ENCODE measurements around the gene JMJD6. TPM values are rescaled to one million over a fixed set of nuclear protein-coding genes. Genes with fewer than 3 reads are reported as not detected.
"Not testable (repeated sequence)": the region's sequence is repeated elsewhere in the genome, so short reads cannot be mapped to it uniquely, and the experiment has no call there.

The JMJD6 gene
- polyA plus RNA-seq, 10 donors = 19.8 to 24.2 (median 21.3) TPM

- peak; percentile 77 to 94 (median 87) for DNase-seq
Measured at GRCh38 chr17:76700617-76701470, 25.6 kb downstream of the JMJD6 start.

GRCh38 chr17:76700270-76700616, 26.2 kb downstream of the JMJD6 start:
- peak in 1 of 3 donors; percentile 85 for DNase-seq

DNA sequence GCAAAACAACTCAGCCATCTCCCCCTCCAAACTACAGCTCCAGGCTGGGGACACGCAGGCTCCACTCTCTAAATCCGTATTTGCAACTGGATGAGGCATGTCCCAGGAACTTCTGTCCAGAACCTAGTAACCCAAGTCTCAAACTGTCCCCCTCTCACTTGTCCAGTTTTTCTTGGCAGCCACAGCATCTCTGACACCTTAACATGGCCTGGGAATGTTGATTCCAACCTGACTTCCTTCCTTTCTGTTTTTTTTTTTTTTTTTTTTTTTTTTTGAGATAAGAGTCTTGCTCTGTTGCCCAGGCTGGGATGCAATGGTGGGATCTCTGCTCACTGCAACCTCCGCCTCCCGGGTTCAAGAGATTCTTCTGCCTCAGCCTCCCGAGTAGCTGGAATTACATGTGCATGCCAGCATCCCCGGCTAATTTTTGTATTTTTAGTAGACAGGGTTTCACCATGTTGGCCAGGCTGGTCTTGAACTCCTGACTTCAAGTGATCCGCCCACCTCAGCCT, 27.9 kb downstream of the JMJD6 start:
- not testable (repeated sequence) for DNase-seq

DNA sequence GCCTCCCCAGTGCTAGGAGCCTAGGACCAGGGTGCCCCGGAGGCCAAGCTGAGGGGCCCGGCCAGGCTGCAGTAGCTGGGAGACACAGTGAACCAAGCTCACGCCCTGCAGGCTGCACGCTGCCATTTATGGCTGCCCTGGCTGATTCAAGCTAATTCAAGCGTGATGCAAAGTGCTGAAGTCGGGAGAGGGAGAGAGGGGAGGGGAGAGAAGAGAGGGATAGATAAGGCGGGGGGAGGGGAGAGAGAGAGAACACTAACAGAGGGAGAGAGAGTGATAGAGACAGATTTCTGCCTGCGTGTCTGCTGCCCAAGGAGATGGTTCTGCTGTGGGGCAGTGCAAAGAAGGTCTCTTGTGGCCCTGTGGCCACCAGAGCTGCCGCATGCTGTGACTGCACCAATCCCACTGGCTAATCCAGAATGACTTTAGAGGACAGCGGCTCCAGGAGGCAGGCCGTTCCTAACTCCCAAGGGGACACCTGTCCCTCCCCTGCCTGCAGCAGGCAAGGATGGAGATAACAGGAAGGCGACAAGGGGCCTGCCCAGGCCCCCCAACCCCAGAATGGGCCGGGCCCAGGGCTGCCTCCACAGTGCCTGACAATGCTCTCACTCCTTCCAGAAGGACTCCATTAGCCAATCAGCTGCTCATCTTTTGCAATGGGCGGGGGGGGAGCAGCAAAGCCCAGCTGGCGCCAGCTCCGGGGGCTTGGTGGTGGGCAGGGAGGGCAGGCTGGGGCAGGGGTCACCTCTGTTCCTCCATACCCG, 28.5 kb downstream of the JMJD6 start:
- no peak for DNase-seq

DNA sequence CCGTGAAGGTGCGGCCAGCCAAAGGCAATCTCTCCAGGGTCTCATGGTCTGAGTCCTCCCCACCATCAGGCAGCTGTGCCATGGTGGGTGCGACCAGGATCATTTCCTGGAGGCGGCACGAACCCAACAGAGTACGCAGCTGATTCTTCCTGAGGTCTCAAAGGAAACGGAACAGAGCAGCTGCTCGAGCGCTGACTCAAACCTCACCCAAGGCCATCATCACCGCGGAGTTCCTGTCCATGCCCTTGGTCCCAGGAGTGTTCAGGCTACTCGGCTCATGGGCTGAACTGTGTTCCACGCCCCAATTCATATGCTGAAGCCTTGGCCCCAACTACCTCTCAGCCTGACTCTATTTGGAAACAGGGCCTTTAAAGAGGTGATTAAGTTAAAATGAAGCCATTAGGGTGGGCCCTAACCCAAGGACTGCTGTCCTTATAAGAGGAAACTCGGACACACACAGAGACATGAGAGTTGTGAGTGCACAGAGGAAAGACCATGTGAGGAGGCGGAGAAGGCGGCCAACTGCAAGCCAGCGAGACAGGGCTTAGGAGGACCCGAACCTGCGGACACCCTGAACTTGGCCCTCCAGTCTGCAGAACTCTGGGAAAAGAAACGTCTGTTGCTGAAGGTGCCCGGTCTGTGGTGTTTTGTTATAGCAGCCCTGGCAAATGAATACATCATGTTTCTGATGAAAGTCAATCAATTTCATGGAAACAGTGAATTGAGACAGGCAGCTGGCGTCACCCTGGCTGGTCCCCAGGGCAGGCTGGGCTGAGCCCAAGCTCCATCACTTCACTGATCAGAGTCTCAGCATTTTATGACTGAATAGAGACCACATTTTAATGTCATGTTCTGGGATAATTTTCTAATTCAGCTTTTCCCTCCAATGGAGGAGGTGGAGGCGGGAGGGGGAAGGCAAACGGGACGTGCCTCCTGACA, 29.4 kb downstream of the JMJD6 start:
- DNase-seq = peak in 1 of 3 donors; percentile 64

DNA sequence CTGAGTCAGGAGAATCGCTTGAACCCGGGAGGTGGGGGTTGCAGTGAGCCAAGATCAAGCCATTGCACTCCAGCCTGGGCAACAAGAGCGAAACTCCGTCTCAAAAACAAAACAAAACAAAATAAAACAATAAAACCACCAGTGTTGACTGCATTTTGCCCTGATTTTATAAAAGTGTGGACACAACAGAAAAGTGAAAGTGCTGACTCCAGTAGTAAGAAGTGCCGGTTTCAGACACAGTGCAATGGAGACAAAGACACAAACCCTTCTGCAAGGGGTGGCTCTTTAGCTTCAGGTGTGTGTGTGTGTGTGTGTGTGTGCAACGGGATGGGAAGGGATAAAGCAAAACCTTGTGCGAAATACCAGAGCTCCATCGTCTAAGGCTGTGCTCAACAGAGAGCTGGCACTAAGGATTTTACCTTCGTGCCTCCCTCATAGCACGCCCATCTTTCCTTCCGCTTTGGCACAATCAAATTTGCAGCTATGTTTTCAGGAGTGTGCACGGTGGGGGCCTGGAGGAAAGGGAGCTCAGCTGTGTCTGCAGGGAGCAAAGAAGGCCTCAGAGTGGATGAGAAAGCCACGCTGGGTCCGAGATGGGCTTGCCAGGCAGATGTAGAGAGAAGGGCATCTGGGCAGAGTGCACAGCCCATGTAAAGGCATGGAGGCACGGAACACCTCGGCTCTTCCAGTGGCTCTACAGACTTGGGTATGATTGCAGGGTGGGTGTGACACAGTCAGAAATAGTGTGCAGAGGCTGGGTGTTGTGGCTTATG, 31.2 kb downstream of the JMJD6 start:
- no peak for DNase-seq

- no peak for DNase-seq
Measured at GRCh38 chr17:76691379-76692191, 34.8 kb downstream of the JMJD6 start.

GRCh38 chr17:76690596-76691280, 35.7 kb downstream of the JMJD6 start:
- no peak for DNase-seq

- DNase-seq = no peak
Measured at GRCh38 chr17:76689859-76690258, 36.5 kb downstream of the JMJD6 start.

- DNase-seq = no peak
Measured at GRCh38 chr17:76688165-76688622, 38.2 kb downstream of the JMJD6 start.

GRCh38 chr17:76687298-76688164, 38.9 kb downstream of the JMJD6 start:
- DNase-seq = peak in 1 of 3 donors; percentile 86

- no peak for DNase-seq
Measured at GRCh38 chr17:76686538-76687297, 39.7 kb downstream of the JMJD6 start.

DNA sequence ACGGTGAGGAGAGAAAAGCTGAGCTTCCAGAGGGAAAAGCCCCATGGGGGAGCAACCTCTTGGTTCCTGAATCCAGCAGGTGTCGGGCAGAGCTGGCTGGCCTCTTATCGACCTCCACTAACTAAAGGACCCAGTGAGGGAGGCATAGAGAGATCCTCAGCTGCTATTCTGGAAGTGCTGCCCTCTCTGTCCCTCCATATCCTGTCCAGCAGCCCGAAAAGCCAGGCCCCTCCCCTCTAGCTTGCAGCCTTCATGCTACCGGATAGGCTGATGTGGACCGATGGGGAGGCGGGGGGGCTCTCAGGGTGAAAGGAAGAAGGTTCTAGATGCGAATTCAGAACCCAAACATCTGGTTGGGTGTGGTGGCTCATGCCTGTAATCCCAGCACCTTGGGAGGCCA, 40.6 kb downstream of the JMJD6 start:
- DNase-seq = no peak

DNA sequence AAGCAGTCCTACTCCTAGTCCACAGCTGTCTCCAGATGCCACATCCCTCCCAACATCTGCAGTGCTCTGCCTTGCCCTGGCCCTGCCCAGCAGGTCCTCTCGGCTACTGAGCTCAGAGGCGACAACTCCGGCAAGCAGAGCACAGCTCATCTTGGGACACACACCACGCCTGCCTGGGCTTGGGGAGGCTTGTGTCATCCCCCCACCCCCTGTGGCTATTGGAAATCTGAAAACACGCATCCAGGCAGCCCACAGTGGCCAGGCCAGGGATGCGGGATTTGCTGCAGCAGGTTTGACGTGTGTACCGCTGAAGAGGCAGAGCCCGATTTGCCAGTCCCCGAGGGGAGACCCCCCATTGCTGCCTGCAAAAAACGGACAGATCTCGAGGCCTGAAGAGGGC, 41.0 kb downstream of the JMJD6 start:
- DNase-seq = no peak

DNA sequence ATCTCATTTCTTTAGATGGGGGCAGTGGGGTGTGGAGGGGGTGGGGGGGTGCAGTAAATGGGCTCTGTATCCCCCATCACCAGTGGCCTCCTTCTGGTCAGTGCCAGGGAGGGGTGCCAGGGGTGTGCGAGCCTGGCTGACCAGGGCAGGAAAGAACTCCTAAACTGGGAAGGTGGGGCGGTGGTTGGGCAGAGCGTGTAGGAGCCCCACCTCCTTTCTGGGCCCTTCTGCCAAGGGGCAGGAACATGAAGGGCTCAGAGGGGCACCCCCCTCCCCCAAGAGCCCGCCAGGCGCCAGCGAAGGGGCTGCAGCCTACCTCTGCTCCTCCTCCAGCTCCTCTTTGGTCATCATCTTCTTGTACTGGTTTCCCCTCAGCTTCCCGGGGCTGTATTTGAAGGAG, 41.6 kb downstream of the JMJD6 start:
- no peak for DNase-seq

- no peak for DNase-seq
Measured at GRCh38 chr17:76683921-76684745, 42.3 kb downstream of the JMJD6 start.
